ENCODE results near the gene PTGER4.
"Not testable (repeated sequence)": the region's sequence is repeated elsewhere in the genome, so short reads cannot be mapped to it uniquely, and the experiment has no call there.

Gene PTGER4

DNA sequence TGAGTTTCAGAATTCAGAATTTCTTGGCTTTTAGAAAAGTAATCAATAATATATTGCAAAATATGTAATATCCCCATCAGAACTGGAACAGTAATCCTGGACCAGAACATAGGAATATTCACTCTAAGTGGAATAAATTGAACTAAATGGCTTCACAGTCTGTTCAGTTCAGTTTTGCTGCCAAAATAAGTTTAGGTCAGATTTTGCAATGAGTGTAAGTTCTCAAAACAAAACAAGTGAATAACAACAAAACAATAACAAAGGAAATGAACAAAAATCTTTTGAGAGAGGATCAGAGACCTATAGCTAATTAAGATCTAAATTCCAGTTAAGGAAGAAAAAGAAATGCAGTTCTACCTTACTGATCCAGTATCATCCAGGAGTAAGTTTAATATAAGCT is 9.3 kb downstream of the PTGER4 start:
- DNase-seq (ENCODE audit: extremely low read depth in 1 of 2, low read depth in 1 of 2) = no peak

- DNase-seq (ENCODE audit: extremely low read depth in 1 of 2, low read depth in 1 of 2) = peak in 1 of 2 donors; percentile 51
Observed at GRCh38 chr5:40689438-40689837, 9.7 kb downstream of the PTGER4 start.

GRCh38 chr5:40690267-40690666 is 10.6 kb downstream of the PTGER4 start:
- no peak for DNase-seq (ENCODE audit: extremely low read depth in 1 of 2, low read depth in 1 of 2)

- no peak for DNase-seq (ENCODE audit: extremely low read depth in 1 of 2, low read depth in 1 of 2)
Observed at GRCh38 chr5:40691894-40692293, 12.2 kb downstream of the PTGER4 start.

GRCh38 chr5:40694433-40694832 is 14.7 kb downstream of the PTGER4 start:
- DNase-seq (ENCODE audit: extremely low read depth in 1 of 2, low read depth in 1 of 2) = no peak

DNA sequence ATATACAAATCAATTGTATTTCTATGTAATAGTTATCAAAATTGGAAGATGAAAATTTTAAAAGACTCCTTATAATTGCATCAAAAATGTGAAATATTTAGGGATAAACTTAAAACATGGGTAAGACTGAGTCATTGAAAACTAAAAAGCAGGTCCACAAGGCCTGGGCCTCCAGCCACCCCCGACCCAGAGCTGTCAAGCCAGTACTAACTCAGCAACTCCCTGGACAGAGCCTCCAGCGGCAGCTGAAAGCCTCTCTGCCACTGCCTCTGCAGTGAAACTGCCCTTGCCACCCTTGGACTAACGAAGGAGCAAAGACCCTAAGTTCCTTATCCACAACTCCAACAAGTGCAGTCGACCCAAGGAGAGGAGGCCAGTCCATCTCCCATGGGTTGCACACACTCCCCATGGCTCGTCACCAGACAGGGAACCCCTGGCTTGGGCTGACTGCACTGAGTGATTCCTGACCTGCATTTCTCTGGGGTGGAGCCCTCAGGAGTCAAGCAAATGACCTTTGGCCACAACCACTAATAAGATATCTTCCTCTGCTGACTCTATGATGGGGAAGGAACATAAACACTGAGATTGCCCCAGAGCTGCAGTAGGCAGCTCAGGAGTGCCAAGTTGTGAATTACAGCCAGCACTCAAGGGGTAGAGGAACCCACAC is 20.5 kb downstream of the PTGER4 start:
- DNase-seq (ENCODE audit: extremely low read depth in 1 of 2, low read depth in 1 of 2) = no peak

GRCh38 chr5:40702027-40702426 is 22.3 kb downstream of the PTGER4 start:
- DNase-seq (ENCODE audit: extremely low read depth in 1 of 2, low read depth in 1 of 2) = not testable (repeated sequence)

- DNase-seq (ENCODE audit: extremely low read depth in 1 of 2, low read depth in 1 of 2) = not testable (repeated sequence)
Observed at GRCh38 chr5:40705484-40705883, 25.8 kb downstream of the PTGER4 start.

DNA sequence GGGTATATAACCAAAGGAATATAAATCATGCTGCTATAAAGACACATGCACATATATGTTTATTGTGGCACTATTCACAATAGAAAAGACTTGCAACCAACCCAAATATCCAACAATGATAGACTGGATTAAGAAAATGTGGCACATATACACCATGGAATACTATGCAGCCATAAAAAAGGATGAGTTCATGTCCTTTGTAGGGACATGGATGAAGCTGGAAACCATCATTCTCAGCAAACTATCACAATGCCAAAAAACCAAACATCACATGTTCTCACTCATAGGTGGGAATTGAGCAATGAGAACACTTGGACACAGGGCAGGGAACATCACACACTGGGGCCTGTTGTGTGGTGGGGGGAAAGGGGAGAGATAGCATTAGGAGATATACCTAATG is 30.9 kb downstream of the PTGER4 start:
- not testable (repeated sequence) for DNase-seq (ENCODE audit: extremely low read depth in 1 of 2, low read depth in 1 of 2)

DNA sequence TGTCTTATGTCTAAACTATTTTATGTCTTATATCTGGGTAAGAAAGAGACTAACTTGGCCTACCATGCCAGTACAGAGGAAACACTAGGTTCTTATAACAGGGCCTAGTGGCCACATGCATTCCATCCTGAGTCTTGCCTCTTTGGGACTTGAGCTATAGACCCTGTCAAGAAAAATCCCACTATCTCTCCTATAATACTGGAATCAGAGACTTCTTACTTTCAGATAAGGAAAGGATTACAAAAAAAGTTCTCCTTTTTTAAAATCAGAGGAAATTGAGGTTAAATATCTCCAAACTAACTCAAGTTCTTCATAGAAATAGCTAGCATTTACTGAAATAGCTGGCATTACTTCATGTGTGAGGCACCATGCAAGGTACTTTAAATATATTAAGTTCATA is 34.3 kb downstream of the PTGER4 start:
- no peak for DNase-seq (ENCODE audit: extremely low read depth in 1 of 2, low read depth in 1 of 2)

DNA sequence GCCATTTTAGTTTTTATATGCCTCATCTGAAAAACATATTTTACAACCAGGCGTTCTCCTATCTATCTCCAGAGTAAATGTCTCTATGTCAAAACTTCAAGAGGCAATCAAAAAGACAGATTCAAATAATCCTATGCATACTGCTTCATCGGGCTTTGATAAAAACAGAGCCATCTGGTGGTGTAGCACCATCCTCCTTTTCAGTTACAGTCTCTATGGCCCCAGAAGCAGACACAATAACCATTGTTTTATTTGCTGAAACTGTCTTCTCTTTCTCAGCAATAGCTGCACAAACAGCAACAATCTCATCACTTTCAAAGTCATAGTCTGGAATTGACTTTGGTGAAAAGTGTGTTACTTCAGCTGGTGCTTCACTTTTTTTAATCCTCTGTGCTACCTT is 36.3 kb downstream of the PTGER4 start:
- no peak for DNase-seq (ENCODE audit: extremely low read depth in 1 of 2, low read depth in 1 of 2)

DNA sequence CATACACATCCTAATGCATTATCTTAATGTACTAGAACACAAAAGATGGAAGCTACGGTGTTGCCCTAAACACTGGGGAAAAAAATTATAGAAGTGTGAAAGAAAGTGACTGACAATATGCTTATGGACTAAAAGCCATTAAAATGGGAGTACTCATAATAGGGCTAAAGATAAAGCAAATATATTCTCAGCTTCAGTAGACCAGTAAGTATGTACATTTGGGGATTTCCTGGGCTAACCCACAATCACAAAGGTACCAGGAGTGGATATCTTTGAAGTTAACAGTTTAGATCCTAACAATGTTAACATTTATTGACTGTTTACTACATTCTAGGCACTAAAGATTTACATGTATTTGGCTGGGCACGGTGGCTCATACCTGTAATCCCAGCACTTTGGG is 36.9 kb downstream of the PTGER4 start:
- no peak for DNase-seq (ENCODE audit: extremely low read depth in 1 of 2, low read depth in 1 of 2)

DNA sequence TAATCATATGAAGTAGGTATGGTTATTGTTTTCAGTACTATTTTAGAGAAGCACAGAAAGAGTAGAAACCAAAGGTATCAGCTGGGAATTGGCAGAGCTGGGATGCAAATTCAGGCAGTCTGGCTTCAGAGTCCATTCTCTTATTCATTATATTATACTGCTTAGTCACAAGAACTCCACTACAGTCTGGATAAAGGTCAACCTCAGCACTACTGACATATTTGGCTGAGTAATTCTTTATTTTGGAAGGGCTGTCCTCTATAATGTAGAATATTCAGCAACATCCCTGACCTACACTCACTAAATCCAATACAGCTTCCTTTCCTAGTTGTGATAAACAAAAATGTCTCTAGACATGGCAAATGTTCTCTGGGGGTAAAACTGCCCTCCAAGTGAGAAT is 37.6 kb downstream of the PTGER4 start:
- DNase-seq (ENCODE audit: extremely low read depth in 1 of 2, low read depth in 1 of 2) = no peak

DNA sequence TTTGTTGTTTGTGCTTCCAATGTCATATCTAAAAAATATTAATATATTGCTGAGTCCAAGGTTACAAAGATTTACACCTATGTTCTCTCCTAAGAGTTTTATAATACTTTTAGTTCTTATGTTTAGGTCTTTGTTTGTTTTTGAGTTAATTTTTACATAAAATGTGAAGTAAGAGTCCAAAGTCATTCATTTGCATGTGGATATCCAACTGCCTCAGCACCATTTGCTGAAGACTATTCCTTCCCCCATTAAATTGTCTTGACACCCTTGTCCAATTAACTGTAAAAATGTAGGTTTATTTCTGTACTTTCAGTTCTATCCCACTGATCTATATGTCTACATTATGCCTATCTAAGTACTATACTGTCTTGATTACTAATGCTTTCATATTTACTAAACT is 40.4 kb downstream of the PTGER4 start:
- no peak for DNase-seq (ENCODE audit: extremely low read depth in 1 of 2, low read depth in 1 of 2)

GRCh38 chr5:40722497-40722911 is 42.8 kb downstream of the PTGER4 start:
- DNase-seq (ENCODE audit: extremely low read depth in 1 of 2, low read depth in 1 of 2) = not testable (repeated sequence)

- no peak for DNase-seq (ENCODE audit: extremely low read depth in 1 of 2, low read depth in 1 of 2)
Observed at GRCh38 chr5:40733434-40733833, 53.7 kb downstream of the PTGER4 start.

GRCh38 chr5:40733879-40734563 is 54.3 kb downstream of the PTGER4 start:
- no peak for DNase-seq (ENCODE audit: extremely low read depth in 1 of 2, low read depth in 1 of 2)

DNA sequence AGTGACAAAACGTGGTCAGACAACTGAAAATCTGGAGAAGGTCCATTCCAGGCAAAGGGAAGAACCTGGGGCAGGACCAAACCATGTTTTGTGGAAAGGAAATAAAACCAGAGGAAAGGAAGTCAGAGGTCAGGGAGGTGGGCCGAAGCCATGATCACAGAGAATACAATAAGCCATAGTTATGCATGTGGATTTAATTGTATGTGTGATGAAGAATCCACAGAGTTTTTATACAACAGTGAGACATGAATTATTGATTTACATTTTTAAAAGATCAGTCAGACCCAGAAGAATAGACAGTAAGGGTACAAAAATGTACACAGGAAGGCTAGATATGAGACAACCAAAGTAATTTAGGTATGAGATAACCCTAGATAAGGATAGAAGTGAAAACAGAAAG is 55.3 kb downstream of the PTGER4 start:
- DNase-seq (ENCODE audit: extremely low read depth in 1 of 2, low read depth in 1 of 2) = no peak

- no peak for DNase-seq (ENCODE audit: extremely low read depth in 1 of 2, low read depth in 1 of 2)
Observed at GRCh38 chr5:40735609-40736008, 55.9 kb downstream of the PTGER4 start.

DNA sequence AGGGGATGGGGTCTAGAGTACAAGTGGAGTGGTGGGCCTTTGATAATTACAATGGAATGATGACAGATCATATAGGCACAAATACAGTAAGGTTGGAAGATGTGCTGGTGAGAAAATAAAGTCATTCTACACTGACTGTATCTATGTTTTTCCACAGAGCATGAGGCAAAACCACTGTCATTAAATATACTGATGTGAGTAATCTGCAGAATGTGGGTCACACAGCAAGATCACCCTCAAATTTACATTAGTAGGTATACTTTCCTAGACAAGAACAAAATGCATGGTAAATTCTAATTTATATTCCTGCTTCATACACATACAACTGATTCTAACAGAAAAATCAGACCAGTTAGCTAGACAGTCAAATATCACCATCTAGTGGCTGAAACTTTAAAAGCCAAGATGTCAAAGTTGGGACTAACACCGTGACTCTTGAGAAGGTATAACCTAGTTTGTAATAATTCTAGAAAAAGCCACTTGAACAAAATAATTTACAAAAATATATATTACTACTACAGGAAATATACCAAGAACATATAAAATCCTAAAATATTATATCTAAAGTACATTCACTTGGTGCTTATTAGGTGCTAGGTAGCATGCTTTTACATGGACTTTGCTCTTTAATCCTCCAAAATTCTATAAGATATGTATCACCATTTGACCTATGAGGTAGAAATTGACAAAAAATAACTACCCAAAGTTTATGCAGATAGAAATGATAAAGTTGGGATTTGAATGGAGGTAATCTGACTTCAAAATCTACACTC is 56.6 kb downstream of the PTGER4 start:
- DNase-seq (ENCODE audit: extremely low read depth in 1 of 2, low read depth in 1 of 2) = no peak

GRCh38 chr5:40738502-40738901 is 58.8 kb downstream of the PTGER4 start:
- DNase-seq (ENCODE audit: extremely low read depth in 1 of 2, low read depth in 1 of 2) = no peak

All from stimulated activated CD8-positive, alpha-beta memory T cell treated with anti-CD3 and anti-CD28 coated beads, Interleukin-7, amount 100 ng/mL, for 48 hours (primary cell).